NCI-H1930 (cell line): ENCODE measurements around the gene FAM131C.
"Not testable (repeated sequence)": the region's sequence is repeated elsewhere in the genome, so short reads cannot be mapped to it uniquely, and the experiment has no call there.

Experiments used
- DNase-seq, 2 experiments: peaks; one replicate each; lab custom pipeline; 2025; lab: John Stamatoyannopoulos, UW

Gene FAM131C

DNA sequence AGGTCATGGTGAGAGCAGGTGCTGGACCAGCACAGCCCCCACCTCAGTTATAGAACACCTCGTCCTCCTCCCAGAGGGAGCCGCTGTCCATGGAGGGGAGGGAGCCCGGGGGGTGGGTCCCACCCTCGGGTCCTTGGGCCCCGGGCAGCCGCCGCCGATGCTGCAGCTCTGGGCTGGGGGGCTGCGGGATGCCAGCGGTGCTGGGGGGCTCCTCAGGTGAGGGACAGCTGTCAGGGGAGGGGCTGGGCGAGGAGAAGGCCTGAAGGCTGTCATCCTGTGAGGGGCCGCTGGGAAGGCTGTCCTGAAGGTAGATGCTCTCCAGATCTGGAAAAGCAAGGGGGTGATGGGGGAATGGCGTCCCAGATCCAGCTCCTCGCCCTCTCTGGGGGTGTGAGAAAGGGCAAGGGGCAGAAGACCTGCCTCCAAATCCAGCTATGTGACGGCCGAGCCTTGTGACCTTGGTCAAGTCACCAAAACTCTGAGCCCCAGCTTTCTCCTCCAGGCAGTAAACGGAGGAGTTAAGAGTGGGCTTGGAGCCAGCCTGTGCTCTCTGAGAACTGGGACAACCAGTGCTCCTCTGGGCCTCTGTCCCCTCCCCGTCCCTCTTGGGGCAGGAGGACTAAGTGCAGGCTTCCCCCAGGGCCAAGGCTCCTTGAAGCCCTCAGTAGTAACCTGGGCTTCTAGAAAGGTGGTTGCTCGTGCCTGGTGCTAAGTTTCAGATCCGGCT, 14.9 kb downstream of the FAM131C start:
- not testable (repeated sequence) for DNase-seq

DNA sequence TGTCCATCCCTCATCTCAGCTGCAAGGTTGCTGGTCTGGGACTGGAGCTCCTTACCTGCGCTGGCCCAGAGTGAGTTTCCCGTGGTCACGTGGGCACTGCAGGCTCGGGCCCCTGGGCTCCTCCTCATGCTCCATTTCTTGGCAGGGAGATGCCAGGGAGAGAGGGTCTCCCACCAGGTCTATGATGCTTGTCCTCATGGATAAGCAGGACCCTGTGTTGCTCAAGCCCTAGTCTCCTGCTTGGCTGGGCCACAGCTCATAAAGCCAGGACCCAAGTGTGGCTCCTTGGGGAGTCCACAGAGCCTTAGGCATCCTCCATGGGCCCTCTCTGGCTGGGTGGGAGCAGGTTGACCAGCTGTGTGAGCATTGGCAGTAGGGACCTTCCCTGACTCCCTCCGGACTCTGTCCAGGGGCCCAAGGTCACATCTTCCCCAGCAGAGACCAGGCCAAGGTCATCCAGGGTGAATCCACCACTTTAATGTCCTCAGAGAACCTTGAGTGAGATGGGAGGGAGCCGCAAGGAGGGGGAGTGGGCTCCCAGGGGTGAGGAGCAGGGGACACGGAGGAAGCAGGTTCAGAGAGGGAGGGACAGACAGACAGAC, 16.0 kb downstream of the FAM131C start:
- DNase-seq: not testable (repeated sequence)

DNA sequence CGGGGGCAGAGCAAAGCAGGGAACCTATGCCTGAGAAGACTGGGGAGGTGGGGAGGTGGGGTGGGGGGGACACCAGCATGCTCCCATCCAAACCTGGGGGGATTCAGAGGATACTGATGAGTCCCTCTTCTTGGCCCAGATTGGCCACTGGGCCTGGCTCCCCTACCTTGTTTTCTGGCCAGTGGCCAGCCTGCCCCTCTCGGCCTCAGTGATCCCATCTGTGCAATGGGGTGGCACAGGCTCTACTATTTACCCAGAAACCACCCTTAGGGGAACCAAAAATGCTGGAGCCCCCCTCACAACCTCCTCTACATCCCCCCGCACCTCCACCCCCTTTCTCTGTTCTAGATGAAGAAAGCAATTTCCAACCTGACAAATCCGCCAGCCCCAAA, 16.9 kb downstream of the FAM131C start:
- DNase-seq: not testable (repeated sequence)

DNA sequence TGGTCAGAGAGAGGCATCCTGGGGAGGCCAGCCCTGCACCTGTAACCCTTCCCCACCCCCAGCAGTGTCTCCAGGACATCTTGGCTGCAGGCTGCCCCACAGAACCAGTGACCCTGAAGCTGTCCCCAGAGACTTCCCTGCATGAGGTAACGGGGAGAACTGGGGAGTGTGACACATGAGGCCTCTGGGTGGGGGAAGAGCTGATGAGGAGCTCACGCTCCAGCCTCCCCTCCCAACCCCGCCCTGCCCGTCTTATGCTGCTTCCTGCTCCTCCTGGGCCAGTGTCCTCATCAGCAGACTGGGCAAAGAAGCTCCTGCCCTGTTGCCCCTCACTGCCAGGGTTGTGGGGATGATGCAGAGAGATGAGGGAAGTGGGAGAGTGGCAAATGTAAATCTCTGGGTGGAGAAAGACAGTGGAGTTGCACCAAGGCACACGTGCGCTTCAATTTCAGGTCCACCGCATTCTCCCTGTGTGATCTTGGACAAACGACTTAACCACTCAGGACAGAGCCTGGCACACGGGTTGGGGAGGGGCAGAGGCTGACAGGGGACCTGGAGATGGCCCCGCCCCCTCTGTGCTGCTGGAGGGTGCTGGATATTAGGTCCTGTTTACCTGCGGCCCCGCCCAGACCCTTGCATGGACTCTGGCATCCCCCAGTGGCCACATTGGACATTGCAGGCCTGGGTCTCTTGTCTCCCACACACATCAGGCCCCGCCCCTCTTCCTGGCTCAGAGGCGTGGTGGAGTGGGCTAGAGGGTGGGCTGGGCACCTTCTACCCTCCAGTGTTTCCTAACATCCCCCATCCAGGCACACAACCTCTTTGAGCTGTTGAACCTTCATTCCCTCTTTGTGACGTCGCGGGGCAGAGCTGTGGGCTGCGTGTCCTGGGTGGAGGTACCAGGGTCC, 17.6 kb downstream of the FAM131C start:
- peak; percentile 62 to 77 for DNase-seq

DNA sequence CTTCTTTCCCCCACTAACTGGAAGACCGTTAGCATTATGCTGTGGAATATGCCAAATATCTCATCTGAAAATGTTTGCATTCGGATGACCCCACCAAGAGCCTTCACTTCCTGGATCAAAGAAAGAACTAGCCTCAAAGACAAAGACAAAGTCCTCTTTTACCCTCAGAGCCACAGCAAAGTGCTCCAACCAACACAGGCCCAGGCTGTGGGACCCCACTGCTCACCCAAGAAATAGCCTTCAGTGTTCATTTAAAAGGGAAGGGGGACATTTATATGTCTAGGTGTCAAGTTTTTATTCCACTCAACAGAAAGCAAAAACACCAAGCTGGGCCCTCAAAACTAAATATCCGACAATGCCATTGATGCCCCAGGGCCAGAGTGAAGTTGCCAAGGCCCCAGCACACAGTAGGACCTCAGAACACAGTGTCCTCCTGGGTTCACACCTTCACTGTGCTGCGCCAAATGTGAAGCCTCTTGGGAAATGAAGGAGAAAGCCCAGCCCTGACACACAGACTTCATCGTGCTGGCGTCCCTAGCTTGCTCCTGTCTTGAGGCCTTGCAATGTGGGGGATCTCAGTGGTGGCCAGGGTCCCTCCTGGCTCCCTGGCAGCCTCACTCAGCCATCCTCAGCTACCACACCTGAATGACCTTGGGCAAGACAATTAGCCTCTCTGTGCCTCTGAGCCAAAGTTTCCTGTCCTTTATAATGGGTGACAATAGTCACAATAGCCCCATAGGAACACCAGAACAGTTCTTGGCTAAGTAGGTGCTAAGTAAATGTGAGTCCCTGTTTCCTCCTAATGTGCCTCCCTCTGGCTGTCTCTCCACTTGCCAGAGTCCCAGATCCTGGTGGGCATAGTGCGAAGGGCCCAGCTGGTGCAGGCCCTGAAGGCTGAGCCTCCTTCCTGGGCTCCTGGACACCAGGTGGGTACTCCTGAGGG, 18.6 kb downstream of the FAM131C start:
- DNase-seq: no peak

DNA sequence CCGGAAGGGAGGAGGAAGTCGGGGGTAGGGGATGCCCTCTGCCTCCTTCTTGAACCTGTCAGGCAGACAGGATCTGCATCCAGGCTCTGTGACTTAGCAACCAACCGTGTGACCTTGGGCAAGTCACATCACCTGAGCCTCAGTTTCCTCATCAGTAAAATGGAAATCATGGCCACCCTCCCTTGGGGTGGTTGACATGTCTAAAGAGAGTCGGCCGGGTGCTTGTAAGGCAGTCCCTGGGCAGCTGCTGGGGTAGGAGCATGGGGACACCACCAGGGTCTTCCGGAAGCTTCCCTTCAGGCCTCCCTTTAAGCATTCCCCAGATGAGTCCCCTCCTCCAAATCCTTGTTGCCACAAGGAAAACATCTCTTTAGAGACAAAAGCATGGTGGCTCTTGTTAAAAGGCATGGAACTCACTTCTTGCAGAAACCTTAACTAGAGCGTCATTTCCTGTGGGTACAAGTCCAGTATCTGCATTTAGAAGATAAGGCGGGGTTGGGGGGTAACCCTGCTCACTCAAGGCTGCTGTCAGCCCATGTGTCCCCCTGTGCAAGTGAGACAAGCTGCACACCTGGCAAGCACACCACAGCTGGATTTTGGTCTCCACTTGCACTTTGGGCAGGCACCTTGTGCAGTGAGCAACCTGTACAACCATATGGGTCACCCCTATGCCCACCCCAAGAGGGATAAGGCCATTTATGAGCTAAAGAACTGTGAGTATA, 19.5 kb downstream of the FAM131C start:
- DNase-seq: no peak

DNA sequence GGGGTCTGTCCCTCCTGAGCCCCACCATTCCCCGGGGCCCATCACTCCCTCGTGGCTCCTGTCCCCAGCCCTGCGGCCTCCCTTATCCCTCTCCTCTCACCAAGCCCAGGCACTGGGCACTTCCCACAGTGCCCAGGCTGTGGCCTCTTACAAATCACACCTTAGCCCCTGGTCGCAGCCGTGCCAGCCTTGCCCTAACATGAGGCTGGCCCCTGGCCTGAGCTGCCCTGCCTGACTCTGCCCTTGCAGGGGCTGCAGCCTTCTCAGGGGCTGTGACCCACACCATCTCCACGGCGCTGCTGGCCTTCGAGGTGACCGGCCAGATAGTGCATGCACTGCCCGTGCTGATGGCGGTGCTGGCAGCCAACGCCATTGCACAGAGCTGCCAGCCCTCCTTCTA, 21.5 kb downstream of the FAM131C start:
- DNase-seq: not testable (repeated sequence)

DNA sequence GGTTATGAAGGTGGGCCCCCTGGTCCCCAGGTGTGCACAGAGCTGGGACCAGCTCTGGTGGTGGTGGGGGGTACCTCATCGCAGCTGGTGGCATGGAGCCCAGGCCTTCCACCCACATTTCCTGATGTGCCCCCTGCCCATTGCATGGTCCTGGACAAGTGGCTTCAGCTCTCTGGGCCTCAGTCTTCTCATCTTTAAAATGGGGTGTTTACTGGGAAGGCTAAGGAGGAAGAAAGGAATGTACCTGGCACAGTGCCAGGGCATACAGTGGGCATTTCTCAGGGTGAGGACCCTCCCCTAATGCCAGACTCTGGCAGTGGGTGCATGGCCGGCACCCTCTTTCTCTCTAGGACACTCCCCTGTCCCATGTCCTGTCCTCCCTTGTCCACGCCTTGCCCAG, 22.4 kb downstream of the FAM131C start:
- DNase-seq: no peak

DNA sequence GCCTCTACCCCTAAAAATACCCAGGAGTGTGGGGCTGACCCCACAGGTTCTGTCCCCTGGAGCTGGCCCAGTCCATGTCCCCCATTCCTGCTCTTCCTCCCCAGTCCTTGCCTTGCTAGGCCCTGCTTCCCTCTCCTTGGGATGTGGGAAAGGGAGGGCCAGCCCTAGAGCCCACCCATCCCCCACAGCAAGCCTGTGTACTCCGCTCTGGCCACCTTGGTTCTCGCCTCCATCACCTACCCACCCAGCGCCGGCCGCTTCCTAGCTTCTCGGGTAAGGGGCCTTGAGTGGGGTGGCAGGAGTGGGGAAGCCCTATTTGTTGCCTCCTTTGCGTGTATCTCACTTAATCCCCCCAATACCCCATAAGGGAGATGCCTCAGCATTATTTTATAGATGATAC, 23.1 kb downstream of the FAM131C start:
- no peak for DNase-seq

DNA sequence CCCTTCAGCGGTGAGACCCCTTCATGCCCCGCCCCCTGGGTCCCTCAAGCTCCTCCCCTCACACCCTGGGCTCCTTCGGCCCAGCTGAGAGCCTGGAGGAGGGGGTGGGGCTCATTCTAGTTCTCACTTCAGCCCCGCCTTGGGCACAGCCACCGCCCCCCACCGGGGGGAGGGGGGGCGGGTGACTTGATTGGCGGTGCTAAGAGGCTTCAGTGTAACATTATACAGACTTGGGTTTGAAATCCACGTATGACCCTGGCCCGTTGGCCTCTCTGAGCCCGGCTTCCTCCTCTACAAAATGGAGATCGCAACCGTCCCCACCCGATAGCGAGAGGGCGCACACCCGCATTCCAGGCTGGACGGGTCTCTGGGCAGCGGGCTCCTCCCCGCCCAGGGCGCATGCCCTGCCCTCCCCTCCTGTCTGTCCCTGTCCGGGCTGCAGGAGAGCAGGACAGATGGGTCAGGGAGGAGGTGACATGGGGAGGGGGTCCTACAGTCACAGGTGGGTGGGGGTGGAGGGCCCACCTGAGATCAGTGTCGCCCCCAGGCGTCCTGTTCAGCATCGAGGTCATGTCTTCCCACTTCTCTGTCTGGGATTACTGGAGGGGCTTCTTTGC, 24.8 kb downstream of the FAM131C start:
- peak; percentile 19 to 25 for DNase-seq

DNA sequence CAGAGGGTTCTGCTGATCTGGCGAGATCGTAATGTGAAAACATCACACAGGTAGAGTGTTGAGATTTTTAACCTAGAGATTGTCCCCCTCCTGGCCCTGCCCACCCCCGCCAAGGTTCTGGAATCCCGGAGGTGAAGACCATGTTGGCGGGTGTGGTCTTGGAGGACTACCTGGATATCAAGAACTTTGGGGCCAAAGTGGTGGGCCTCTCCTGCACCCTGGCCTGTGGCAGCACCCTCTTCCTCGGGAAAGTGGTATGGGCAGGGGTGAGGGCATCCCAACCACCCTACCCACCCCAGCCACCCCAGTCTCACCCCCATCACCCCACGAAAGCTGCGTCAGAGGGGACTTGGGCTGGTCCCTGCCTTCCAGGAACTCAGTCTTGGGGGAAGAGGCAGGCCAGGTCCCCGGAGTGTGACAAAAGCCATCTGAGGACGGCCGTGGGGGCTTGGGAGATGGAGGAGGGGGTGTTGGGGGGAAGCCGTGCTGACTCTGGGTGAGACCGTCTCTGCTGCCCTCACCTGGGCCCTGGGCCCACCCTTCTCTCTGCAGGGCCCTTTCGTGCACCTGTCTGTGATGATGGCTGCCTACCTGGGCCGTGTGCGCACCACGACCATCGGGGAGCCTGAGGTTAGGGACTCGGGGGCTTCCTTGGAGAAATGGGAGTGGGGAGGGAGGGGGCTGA, 25.5 kb downstream of the FAM131C start:
- no peak for DNase-seq

DNA sequence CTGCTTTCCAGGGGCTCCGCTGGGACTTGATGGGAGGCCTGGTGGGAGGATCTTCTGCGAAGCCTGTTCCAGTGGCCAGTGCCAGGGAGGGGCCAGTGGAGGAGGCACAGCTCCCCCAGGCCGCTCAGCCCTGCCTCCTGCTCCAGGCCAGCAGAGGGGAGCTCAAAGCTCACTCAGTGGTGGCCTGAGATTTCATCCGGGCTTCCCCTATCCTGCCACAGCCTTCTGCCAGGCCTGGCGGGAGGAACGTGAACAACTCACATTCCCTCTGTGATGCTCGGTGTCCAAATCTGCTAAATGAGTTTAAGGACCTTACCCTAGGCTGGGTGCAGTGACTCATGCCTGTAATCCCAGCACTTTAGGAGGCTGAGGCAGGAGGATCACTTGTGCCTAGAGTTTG, 26.6 kb downstream of the FAM131C start:
- no peak for DNase-seq

DNA sequence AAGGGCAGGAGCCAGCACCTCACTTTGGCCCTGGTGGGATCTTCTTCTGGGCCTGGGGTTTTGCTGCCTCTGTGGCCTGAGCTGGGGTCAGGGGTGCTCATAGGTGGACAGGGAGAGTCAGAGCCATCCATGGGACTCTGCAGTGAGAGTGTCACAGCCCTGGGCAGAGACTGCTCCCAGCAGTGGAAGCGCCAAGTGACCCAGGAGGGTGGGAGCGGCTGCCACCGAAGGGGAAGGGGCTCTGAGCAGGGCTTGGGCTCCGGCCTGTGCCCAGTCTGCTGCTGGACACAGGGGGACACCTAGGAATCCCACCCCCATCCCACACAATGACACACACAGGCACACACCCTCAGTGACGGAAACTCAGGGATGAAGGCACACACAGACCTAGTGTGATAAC, 29.5 kb downstream of the FAM131C start:
- DNase-seq: no peak

DNA sequence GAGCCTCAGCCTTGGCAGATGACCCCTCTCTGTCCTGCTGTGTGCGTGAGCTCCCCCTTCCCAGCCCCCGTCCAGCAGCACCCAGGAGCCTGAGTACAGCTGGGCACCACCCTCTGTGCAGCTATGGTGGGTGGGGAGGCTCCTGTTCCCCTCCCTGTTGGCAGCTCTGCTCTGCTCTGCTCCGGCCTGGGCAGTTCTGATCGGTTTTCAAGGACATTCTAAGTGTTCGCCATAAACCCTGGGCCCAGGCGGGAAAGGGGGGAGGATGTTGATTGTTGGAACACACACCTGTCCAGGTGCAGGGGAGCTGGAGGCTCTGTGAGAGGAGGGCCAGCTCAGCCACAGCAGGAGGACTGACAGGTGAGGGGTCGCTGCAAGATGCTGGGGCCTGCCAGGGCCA, 29.9 kb downstream of the FAM131C start, which contains the start of gene CLCNKB:
Gene CLCNKB, plus strand, starts transcription at position 262 of the 400 bp plus-strand sequence. CDS start 711 bp downstream, outside the sequence.
- DNase-seq: no peak

DNA sequence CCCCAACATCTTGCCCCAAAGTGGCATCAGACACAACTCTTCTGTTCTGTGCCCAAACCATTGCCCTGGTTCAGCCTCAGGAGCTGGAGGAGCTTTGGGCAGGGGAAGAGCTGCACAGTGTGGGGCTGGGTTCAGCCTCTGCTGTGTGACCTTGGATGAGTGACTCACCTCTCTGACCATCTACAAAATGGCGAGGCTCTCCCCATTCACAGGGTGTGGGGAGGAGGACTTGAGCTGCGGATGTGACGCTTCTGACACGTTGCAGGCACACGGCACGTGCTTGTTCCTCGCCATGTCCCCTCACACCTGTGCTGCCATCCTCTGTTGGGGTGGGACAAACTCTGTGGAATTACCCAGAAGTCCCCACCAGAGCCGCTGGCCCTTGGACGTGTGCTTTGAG, 30.8 kb downstream of the FAM131C start:
- DNase-seq: not testable (repeated sequence)

DNA sequence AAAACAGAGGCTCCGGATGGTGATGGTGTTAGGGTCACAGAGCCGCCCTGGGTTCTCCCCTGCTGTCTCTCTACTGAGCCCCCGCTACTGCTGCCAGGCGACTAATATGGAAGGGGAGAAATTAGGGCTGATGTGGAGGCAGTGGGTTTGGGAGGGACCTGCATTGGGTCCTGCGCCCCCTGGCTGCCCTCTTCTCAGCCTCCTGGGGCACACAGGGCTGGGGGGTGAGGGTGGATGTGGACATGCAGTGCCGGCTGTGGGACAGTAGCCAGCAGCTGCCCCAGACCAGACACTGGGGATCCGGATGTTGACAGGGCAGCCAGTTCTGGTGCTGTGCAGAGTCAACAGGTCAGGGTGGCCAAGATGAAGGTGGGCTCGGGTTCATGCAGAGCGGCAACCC, 31.4 kb downstream of the FAM131C start:
- DNase-seq: no peak

DNA sequence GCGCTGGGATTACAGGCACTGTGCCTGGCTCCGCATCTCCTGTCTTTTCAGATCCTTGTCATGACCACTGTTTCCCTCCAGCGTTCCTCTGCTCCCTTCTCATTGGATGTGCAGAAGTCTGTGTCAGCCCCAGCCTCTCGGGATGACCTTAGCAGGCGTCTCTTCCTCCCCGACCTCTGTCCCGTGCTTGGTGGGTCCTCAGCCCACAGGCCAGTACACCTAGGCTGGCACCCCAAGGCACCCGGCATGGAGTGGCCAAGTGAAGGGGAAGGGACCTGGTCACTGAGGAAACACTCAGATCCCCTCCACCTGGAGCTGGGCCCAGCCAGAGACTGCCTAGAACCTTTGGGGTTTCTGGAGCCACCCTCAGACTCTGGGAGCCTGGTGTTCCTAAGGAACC, 32.3 kb downstream of the FAM131C start:
- DNase-seq: no peak

DNA sequence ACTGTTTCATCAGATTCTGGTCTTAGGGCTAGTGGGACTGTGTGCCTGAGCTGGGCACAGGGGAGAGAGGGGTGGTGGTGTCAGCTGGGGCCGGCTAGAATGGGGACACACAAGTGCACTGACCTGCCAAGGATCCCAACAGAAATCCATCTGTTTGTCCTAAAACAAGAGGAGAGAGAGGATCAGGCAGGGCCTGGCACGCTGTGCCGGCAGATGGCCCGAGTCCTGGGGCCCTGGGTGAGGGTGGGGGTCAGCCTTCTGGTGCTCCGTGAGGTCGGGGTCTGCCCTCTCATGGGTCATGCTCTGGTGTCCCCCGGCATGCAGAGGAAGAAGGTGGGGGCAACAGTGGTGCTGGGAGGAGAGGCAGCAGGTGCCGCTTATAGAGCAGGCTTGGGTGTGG, 33.6 kb downstream of the FAM131C start:
- DNase-seq: not testable (repeated sequence)

DNA sequence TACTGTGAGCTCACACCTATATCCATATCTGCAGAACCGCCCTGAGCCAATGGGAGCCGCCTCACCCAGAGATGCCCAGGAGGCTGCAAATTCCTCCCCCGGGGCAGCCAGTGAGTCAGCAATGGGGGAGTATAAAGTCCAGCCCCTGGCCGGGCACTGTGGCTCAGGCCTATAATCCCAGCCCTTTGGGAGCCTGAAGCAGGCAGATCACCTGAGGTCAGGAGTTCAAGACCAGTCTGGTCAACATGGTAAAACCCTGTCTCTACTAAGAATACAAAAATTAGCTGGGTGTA, 34.9 kb downstream of the FAM131C start:
- DNase-seq: no peak

DNA sequence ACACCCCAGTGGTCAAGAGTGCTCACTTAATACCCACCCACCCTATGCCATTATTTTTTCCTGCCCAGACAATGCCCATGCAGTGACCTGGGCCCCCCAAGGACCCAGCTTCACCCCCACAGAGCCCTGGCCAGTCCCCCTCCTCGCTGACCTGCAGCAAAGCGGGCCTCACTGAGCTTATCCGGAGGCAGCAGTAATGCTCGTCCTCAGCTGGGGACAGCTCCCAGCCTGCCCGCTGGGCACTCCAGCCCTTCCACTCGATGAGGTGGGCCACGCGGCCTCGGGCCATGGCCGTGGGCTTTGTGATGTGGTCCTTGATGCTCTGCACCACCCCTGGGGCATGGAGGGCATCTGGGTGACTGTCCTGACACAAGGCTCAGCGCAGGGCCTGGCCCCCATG, 37.0 kb downstream of the FAM131C start:
- not testable (repeated sequence) for DNase-seq
